Vagina (tissue), 2 donors: ENCODE measurements around the gene NAA10.

Experiments used
- CTCF ChIP-seq, 3 experiments: fragments of 450-650 bp in 2 of 3; fragments of 200-600 bp in 1 of 3; sonication (generic) in 1 of 3; IDR thresholded peaks; one replicate each; pipeline ENCODE4 v1.5.1; 2017 to 2019; ENCODE audit warnings: antibody characterized with exemption in 3 of 3, mild to moderate bottlenecking in 2 of 3, moderate library complexity in 2 of 3
- POLR2A ChIP-seq, 2 donors: fragments of 450-650 bp; IDR thresholded peaks; one replicate each; pipeline ENCODE4 v1.6.1; 2017; ENCODE audit warnings: antibody characterized with exemption in 2 of 2, mild to moderate bottlenecking in 2 of 2, moderate library complexity in 2 of 2
- POLR2AphosphoS5 ChIP-seq, 2 donors: sonication (generic); formaldehyde crosslinking; IDR thresholded peaks; one replicate each; pipeline ENCODE4 v1.9.0; 2017; ENCODE audit warnings: antibody characterized with exemption in 2 of 2, mild to moderate bottlenecking in 2 of 2, low read depth in 1 of 2; ENCODE audit not compliant: insufficient read depth in 1 of 2

DNA sequence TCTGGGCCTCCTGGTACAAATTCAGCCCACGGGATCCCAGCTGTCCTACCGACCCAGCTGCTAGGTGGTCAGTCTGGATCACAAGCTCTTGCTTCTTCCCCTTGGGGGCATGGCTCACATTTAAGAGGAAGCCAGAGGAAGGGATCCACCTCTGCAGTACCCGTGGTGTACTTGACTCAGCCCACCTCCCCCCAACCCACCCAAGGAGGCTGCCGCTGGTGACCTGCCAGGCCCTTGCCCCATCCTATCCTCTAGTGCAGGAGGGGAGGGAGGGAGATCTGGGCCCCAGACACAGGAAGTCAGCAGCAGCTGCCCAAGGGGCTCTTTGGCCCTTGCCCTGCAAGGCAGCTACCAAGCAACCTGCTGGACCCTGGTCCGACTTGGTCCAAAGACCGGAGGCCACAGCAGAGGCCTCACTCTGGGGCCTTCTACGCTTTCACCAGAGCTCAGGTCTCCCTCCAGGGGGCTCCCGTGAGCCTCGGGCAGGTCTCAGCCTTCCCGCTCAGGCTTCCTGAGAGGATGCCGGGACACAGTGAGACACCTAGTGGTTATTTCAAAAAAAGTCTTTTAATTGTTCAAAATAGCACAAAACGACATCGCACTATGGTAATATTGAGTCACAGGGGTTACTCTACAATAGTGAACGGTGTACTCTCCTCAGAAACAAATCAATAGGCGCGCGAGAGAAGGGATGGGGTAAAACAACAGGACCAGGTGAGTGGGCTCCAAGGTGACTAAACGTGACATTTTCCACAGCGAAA, 12.4 kb upstream of the NAA10 start:
- no peak for TF ChIP-seq POLR2AphosphoS5 (IDR thresholded peaks at IDR 0.05; ENCODE audit: insufficient read depth in 1 of 2, low read depth in 1 of 2)
- TF ChIP-seq CTCF (IDR thresholded peaks at IDR 0.05) = peak; percentile 36 to 62 (median 57)
- TF ChIP-seq POLR2A (IDR thresholded peaks at IDR 0.05) = no peak
